HG02943 (cell line): ENCODE results near the gene SMC5.
A peak's percentile ranks its signal among the peaks of the same experiment; 100 is the strongest.
"Not testable (repeated sequence)": the region's sequence is repeated elsewhere in the genome, so short reads cannot be mapped to it uniquely, and the experiment has no call there.

Source experiments
- ATAC-seq: cut with Tn5 transposase; IDR thresholded peaks from one replicate; pipeline ENCODE4 v1.9.1; 2021; ENCODE audit warnings: mild to moderate bottlenecking, low read depth, moderate library complexity; ENCODE audit not compliant: unreplicated experiment

The SMC5 gene

DNA sequence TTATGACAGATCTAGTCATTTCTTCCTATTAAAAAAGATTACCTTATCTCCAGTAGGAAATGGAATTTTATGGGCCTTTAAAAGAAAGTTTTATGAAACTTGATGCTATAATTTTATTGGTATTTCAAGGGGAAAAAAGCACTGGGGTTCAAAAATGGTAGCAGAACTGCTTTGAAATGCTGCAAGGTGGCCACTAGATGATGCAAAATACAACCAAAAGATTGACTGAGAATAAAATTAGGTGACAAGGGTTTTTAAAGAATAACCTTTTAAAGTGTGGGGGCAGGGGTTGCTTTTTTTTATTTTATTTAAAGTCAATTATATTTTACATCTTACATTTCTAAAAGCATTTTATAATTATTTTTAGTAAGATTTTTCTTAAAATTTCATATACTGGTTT lies 94.0 kb downstream of the SMC5 start:
- ATAC-seq, result no peak

DNA sequence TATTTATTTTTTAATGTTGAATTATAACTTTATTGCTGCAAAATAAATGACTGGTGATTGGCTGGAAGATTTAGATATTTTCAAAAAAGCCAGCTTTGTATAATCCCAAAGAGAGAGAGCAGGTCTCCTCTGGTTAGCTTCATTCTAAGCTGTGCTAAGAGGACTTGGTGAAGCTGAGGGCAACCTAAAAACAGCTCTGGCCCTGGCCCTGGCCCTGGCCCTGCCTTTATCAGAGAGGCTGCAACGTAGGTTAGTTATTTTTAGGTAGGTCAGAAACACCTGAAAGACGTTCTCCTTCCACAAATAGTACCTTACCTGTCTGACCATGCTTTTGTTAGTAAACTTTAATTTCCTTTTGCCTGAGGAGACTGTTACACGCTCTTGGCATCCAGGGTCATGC lies 97.0 kb downstream of the SMC5 start:
- ATAC-seq, result no peak

DNA sequence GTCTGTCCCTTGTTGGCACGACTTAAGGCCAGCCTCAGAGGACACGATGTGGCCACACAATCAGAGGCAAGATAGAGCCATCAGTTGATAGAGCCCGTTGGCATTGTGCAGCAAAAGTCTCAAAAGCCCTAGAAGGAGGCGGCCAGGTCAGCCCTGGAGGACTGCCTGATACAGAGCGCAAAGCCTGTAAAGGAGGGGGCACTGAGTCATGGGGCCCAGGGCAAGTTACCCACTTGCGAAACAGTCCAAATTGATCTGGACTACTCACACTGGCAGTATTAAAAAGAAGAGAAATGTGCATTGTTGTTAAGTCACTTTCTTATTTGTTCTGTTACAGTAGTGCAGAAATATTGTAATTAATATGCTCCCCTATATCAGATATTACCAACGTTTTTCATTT lies 104.2 kb downstream of the SMC5 start:
- no peak for ATAC-seq

- ATAC-seq, result no peak
Measured at GRCh38 chr9:70363760-70364159, 105.0 kb downstream of the SMC5 start.

GRCh38 chr9:70367305-70367930 lies 108.6 kb downstream of the SMC5 start:
- no peak for ATAC-seq

DNA sequence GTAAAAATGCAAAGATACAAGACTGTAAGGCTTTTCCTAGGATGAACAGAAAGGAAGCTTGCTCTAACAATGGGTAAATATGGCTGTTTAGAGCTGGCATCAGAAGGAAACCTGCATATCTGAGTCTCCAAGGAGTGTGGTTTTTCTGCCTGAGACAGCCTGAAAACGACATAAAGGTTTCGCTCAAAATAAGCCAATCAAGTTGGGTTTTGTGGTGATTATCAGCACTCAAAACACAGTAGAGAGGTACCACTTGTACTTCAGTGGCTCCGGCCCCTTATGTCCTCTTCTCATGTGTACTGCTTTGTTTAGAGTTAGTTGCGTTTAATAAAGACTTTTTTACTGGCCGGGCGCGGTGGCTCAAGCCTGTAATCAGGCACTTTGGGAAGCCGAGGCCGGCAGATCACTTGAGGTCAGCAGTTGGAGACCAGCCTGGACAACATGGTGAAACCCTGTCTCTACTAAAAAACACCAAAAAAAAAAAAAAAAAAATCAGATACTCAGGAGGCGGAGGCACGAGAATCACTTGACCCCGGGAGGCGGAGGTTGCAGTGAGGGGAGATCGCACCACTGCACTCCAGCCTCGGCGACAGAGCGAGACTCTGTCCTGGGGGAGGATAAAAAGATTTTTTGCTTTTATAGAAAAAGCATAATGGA lies 116.3 kb downstream of the SMC5 start:
- no peak for ATAC-seq

DNA sequence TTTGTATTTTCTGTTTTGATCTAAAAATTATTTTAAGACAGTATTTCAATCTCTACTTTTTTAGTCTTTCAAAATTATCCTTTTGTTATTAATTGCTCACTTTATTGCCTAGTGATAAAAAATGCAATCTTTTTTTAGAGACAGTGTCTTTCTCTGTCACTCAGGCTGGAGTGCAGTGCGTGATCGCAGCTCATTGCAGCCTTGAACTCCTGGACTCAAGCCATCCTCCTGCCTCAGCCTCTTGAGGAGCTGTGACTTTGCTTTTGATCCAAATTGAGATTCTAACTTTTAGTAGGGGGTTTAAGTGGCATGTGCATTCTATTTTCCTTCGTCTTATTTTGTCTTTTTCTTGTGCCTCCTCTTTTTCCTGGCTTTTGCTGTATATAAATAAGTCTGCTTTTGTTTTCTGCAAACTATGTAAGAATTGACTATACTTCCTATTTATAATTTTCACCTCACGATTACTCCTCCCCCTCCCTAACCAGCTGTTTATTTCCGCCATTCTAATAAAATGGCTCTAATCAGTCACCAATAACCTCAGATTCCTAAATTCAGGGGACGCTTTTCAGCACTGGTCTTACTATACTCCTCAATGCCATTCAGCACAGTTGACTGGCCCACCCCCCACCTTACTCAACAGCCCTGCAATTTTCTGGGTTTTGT lies 123.4 kb downstream of the SMC5 start:
- no peak for ATAC-seq

GRCh38 chr9:70382709-70383605 lies 124.2 kb downstream of the SMC5 start:
- ATAC-seq, result no peak

DNA sequence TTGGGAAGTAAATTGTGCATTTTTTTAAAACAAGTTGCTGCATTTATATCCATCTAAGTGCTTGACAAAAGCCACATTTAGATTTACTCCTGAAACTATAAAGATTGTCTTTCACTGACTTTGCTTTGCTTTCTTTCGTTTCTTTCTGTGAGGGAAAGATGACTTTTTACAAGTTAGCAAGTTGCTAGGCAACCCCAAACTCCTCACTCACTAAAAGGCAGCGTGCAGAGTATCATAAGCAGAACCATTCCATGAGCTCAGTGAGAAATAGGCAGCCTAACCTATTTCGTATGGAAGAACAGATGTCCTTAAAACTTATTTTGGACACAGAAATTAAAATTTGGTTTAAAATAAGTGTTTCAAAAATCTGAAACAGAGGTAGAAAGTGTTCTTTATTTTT lies 126.6 kb downstream of the SMC5 start:
- ATAC-seq, result no peak

- no peak for ATAC-seq
Measured at GRCh38 chr9:70387663-70388062, 128.9 kb downstream of the SMC5 start.

- no peak for ATAC-seq
Measured at GRCh38 chr9:70389188-70389587, 130.4 kb downstream of the SMC5 start.

DNA sequence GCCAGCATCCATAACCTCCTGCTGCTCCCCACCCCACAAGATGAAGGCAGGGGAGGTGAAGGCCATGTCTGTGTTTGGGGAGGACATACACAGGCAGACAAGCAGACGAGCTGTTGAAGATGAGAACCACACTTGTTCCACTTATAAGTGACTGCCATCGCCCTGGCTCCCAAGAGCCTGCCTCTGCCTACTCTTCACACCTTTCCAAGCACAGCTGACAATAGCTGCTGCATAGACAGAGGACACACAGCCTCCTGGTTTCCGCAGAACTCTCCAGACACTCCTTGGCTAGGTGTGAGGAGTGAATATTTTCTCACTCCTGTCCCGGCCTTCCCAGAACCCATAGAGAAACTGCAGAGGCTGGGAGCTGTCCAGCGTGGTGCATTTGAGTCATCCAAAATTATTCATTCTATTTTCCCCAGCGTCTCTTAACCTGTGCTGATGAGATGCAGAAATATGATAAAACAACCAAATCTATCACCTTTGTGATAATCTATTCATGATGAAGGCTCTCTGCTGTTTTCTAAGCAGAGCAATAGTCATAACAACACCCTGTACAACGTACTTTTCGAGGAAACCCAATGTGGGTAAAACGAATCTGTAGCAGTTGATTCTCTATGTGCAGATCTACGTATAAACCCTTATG lies 131.0 kb downstream of the SMC5 start:
- ATAC-seq, result no peak

GRCh38 chr9:70390933-70391341 lies 132.2 kb downstream of the SMC5 start:
- ATAC-seq, result no peak

GRCh38 chr9:70392189-70392588 lies 133.4 kb downstream of the SMC5 start:
- ATAC-seq, result no peak

DNA sequence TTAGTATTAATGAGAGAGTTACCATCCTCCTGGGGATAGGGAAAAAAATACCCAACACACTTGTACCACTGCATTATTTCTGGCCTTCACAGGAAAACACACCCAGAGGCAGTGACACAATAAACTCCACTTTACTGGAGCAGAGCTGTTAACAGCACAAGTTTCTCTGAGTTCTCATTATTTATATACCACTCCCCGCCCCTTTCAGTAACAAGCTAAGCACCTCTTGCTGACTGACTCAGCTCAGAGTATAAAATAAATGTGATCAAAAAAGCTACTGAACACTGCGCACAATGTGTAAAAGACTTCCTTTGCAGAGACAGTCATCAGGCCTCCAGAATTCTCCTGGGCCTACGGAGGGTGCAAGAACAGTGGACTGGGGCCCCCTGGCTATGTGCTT lies 134.1 kb downstream of the SMC5 start:
- no peak for ATAC-seq

DNA sequence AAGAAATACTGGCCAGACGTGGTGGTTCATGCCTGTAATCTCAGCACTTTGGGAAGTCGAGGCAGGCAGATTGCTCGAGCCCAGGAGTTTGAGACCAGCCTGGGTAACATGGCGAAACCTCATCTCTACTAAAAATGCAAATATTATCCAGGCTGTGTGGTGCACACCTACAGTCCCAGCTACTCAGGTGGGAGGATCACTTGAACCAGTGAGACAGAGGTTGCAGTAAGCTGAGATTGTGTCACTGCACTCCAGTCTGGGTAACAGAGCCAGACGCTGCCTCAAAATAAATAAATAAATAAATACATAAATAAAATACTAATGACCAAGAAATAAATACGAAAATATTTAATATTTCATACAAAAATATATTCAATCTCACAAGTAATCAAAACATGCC lies 136.9 kb downstream of the SMC5 start:
- ATAC-seq, result no peak

DNA sequence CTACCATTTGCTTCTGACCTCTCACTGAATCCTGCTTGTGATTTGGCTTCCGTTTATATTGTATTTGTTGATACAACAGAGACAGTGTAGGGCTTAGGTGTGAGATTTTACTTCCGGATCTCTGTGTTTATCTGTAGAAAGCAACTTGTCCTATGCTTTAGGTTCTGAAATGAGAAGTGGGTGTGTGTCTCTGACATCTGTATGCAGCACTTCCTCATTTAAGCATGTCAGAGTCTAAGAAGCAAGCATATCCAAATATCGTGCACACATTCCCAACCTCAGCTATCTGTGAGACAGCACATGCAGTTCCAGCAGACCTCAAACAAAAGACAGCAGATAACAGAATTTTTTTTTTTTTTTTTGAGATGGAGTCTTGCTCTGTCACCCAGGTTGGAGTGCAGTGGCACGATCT lies 139.4 kb downstream of the SMC5 start:
- peak; percentile 96 for ATAC-seq

DNA sequence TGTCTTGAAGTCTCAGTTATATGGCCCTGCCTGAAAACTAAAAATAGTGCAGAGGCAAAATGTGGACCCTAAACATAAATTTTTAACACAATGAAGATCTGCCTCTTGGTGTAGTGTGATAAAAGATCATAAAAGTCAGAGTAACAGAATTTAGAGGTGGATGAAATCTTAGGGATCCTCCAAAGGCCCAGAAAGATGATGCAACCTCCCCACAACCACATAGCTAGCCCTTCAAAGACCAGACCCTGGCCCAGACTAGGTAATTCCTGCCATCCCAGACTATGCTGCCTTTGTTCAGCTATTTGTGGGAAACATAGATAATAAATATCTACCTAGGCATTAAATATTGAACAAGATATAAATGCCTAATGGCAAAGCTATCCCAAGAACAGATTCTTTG lies 140.4 kb downstream of the SMC5 start:
- no peak for ATAC-seq

DNA sequence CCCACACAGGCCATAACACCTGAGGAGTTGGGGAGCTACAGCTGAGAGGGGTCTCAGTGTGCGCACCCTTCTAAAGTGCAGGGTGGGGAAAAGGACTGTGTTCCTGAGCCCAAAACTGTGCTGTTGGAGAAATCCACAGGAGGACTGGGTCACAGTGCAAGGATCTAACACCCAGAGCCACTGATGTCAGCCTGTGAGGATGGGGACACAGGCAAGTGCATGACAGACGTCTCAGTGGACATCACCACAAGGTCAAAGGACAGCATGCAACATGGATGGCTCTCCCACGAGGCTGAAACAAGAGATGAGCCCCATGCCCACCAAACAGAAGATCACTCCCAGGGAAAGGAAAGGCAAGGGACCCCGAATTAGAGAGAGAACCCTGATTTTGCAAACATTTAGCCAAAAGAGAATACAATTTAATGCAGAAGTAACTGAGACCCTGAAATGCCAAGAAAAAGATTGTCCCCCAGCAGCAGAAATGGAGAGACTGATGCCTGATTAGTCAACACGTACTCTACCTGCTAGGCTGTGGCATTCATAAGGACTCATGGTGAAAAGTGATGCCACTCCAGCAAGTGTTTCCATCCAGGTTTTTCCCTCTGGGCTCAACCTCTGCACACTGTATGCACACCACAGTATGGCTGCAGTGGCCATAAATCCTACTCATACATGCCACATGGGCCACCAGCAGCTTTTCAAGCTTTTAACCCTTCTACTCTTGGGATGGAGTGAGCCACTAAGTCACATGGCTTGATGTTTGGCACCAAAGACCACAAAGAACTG lies 141.5 kb downstream of the SMC5 start:
- no peak for ATAC-seq

DNA sequence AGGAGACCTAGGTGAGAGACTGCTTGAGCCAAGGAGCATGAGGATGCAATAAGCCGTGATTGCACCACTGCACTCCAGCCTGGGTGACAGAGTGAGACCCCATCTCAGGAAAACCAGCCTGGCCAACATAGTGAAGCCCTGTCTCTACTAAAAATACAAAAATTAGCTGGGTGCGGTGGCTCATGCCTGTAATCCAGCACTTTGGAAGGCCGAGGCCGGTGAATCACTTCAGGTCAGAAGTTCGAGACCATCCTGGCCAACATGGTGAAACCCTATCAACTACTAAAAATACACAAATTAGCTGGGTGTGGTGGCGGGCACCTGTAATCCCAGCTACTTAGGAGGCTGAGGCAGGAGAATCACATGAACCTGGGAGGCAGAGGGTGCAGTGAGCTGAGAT lies 142.5 kb downstream of the SMC5 start:
- ATAC-seq, result not testable (repeated sequence)
